Fibroblast of mammary gland (primary cell): ENCODE data around the gene ZNF80.

Source experiments
- DNase-seq: peaks from one replicate; pipeline ENCODE4 v3.0.0-alpha.2; 2010; ENCODE audit warnings: low read depth
- H3K4me3 ChIP-seq: 2 replicates; pipeline ENCODE4 v1.5.1; 2011; ENCODE audit warnings: low read depth, mild to moderate bottlenecking, low read length, moderate library complexity; ENCODE audit not compliant: control insufficient read depth
- CTCF ChIP-seq: conservative IDR thresholded peaks from 2 replicates; pipeline ENCODE4 v1.5.1; 2011; ENCODE audit warnings: low read depth, low read length, inconsistent platforms; ENCODE audit not compliant: control insufficient read depth, insufficient read depth

ZNF80 gene

DNA sequence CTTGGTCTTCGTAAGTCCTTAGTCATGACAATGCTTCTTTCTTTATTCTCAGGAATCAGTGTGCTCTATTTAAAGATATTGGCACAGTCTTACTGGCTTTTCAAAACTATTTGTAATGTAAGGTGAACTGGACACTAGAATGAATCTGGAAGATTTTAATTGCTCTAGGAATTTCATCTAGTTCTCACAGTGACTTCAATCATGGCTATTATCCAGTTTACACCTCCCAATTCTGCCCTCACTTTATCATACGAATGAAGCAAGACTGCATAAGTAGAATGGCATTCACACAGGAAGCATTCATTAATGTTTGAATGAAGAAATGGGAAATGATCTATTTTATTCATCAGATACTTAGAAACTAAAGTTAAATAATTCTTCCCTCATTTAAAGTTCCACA lies 31.8 kb downstream of the ZNF80 start:
- TF ChIP-seq CTCF, result no peak
- no peak overlapping the region for H3K4me3 ChIP-seq
- DNase-seq, result no peak

DNA sequence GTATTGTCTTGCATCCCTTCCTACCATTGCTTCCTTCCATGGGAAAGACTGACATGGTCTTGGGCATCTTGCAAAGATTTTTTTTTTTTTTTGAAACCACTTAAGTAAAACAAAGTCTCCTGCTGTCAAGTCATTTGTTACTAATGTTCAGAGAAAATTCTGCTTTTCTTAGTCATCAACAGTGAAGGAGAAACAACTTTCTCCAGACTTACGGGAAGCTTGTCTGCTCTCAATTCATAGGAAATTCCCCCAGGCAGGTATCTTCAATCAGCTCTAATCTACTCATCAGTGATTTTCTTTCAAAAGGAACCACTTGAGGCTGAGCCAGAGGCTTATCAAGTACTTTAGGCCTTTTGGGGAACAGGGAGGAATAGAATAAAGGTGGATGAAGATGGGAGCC lies 42.6 kb downstream of the ZNF80 start:
- H3K4me3 ChIP-seq, result no peak overlapping the region
- no peak for TF ChIP-seq CTCF
- no peak for DNase-seq

GRCh38 chr3:114192136-114192535 lies 45.2 kb downstream of the ZNF80 start:
- H3K4me3 ChIP-seq, result no peak overlapping the region
- DNase-seq, result no peak
- no peak for TF ChIP-seq CTCF

DNA sequence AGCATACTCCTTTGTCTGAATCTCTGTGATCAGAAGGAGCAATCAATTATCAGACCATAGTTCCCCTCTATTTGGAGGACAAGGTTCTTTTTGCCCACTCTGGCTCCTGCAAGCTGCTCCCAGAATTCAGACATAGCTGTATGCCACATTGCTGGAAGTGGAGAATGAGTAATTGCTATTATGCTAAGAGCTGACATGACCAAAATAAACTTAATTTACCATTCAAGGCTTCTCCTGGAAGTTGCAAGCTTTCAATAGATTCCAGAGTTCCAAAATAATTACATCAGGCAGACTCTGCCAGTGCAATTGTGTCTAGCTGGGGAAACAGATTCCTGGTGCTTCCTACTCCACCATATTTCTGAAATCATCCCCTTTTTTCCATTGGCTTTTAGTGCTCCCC lies 50.9 kb downstream of the ZNF80 start:
- no peak for DNase-seq
- H3K4me3 ChIP-seq, result no peak overlapping the region
- no peak for TF ChIP-seq CTCF
